ENCODE results near the gene PRR15L.
"Not testable (repeated sequence)": the region's sequence is repeated elsewhere in the genome, so short reads cannot be mapped to it uniquely, and the experiment has no call there.

Gene PRR15L

GRCh38 chr17:47957591-47958490 lies at the start of gene PRR15L:
Gene PRR15L, minus strand, starts transcription at chr17:47957883. Its CDS starts 4,649 bp downstream, at chr17:47953234.
- no peak for DNase-seq (ENCODE audit: low read depth in 2 of 2)

GRCh38 chr17:48006936-48007709 lies 49.4 kb upstream of the PRR15L start:
- DNase-seq (ENCODE audit: low read depth in 2 of 2): no peak

GRCh38 chr17:48004983-48005382 lies 47.3 kb upstream of the PRR15L start:
- no peak for DNase-seq (ENCODE audit: low read depth in 2 of 2)

GRCh38 chr17:48003417-48004151 lies 45.9 kb upstream of the PRR15L start:
- peak in 1 of 2 experiments; percentile 29 for DNase-seq (ENCODE audit: low read depth in 2 of 2)

- no peak for DNase-seq (ENCODE audit: low read depth in 2 of 2)
Measured at GRCh38 chr17:48002916-48003416, 45.3 kb upstream of the PRR15L start.

GRCh38 chr17:48002266-48002915 lies 44.7 kb upstream of the PRR15L start:
- peak in 1 of 2 experiments; percentile 60 for DNase-seq (ENCODE audit: low read depth in 2 of 2)

GRCh38 chr17:48001657-48002056 lies 44.0 kb upstream of the PRR15L start:
- not testable (repeated sequence) for DNase-seq (ENCODE audit: low read depth in 2 of 2)

GRCh38 chr17:48001197-48001596 lies 43.5 kb upstream of the PRR15L start:
- no peak for DNase-seq (ENCODE audit: low read depth in 2 of 2)

- DNase-seq (ENCODE audit: low read depth in 2 of 2): no peak
Measured at GRCh38 chr17:47999582-47999981, 41.9 kb upstream of the PRR15L start.

GRCh38 chr17:47998044-47998443 lies 40.4 kb upstream of the PRR15L start:
- no peak for DNase-seq (ENCODE audit: low read depth in 2 of 2)

- no peak for DNase-seq (ENCODE audit: low read depth in 2 of 2)
Measured at GRCh38 chr17:47997586-47997985, 39.9 kb upstream of the PRR15L start.

- no peak for DNase-seq (ENCODE audit: low read depth in 2 of 2)
Measured at GRCh38 chr17:47996201-47996600, 38.5 kb upstream of the PRR15L start.

GRCh38 chr17:47995241-47995935 lies 37.7 kb upstream of the PRR15L start:
- no peak for DNase-seq (ENCODE audit: low read depth in 2 of 2)

- no peak for DNase-seq (ENCODE audit: low read depth in 2 of 2)
Measured at GRCh38 chr17:47994724-47995123, 37.0 kb upstream of the PRR15L start.

- no peak for DNase-seq (ENCODE audit: low read depth in 2 of 2)
Measured at GRCh38 chr17:47993964-47994363, 36.3 kb upstream of the PRR15L start.

- no peak for DNase-seq (ENCODE audit: low read depth in 2 of 2)
Measured at GRCh38 chr17:47993031-47993564, 35.4 kb upstream of the PRR15L start.

- no peak for DNase-seq (ENCODE audit: low read depth in 2 of 2)
Measured at GRCh38 chr17:47992216-47992615, 34.5 kb upstream of the PRR15L start.

- no peak for DNase-seq (ENCODE audit: low read depth in 2 of 2)
Measured at GRCh38 chr17:47990962-47991731, 33.5 kb upstream of the PRR15L start.

- no peak for DNase-seq (ENCODE audit: low read depth in 2 of 2)
Measured at GRCh38 chr17:47989700-47990099, 32.0 kb upstream of the PRR15L start.

GRCh38 chr17:47989159-47989558 lies 31.5 kb upstream of the PRR15L start:
- DNase-seq (ENCODE audit: low read depth in 2 of 2): no peak
